Heart right ventricle (tissue), 16 donors: ENCODE results near the gene CHRNA9. TPM values are rescaled to one million over a fixed set of nuclear protein-coding genes. Genes with fewer than 3 reads are reported as not detected.

Source experiments
- ATAC-seq, 8 donors: fragments of 200-7000 bp; cut with Tn5 transposase; one replicate each; pipeline ENCODE4 v1.9.1; 2020; ENCODE audit warnings: mild to moderate bottlenecking in 8 of 8, moderate library complexity in 8 of 8, moderate number of reproducible peaks in 1 of 8
- DNase-seq, 2 donors: peaks; one replicate each; pipeline ENCODE4 v3.0.0-alpha.2; 2020
- H3K27ac ChIP-seq, 10 donors: fragments of 200-600 bp; sonication (generic) in 2 of 10; one replicate each; pipeline versions ENCODE4 v1.5.0 to v1.8.0; 2020 to 2022; ENCODE audit warnings: mild to moderate bottlenecking in 3 of 10
- H3K27me3 ChIP-seq, 7 donors: fragments of 200-600 bp; one replicate each; pipeline ENCODE4 v1.8.0; 2021 to 2022; ENCODE audit warnings: mild to moderate bottlenecking in 2 of 7
- H3K36me3 ChIP-seq, 9 donors: fragments of 200-600 bp; sonication (generic) in 1 of 9; one replicate each; pipeline versions ENCODE4 v1.5.0 to v1.8.0; 2020 to 2022; ENCODE audit warnings: mild to moderate bottlenecking in 2 of 9
- H3K4me1 ChIP-seq, 9 donors: fragments of 200-600 bp; sonication (generic) in 1 of 9; one replicate each; pipeline versions ENCODE4 v1.5.0 to v1.8.0; 2020 to 2022; ENCODE audit warnings: mild to moderate bottlenecking in 4 of 9
- H3K4me3 ChIP-seq, 10 donors: fragments of 200-600 bp; sonication (generic) in 2 of 10; one replicate each; pipeline versions ENCODE4 v1.5.0 to v1.8.0; 2020 to 2022; ENCODE audit warnings: mild to moderate bottlenecking in 7 of 10, moderate library complexity in 2 of 10
- H3K9me3 ChIP-seq, 11 donors: fragments of 200-600 bp in 10 of 11; sonication (generic) in 2 of 11; one replicate each; pipeline versions ENCODE4 v1.5.0 to v1.8.0; 2013 to 2022; ENCODE audit warnings: mild to moderate bottlenecking in 2 of 11, control low read depth in 1 of 11, moderate library complexity in 1 of 11
- CTCF ChIP-seq, 9 donors: fragments of 200-600 bp; sonication (generic) in 2 of 9; IDR thresholded peaks; one replicate each; pipeline versions ENCODE4 v1.5.0 to v1.8.0; 2021 to 2022; ENCODE audit warnings: antibody characterized with exemption in 9 of 9, mild to moderate bottlenecking in 5 of 9, moderate library complexity in 1 of 9
- WGBS, 2 donors: extraction: QIAGEN DNeasy Blood & Tissue Kit; methylation state at CpG; one replicate each; pipeline ENCODE4 v1.1.7; 2013; ENCODE audit warnings: inconsistent platforms in 1 of 2; 5-methylcytosine and 5-hydroxymethylcytosine counted together
- intact Hi-C, 10 donors: fragments of 100-400 bp; cut with DNase I; formaldehyde crosslinking; loops; one replicate each; pipeline versions ENCODE4 v1.11.1 to v1.14.2; 2022
- polyA plus RNA-seq, 2 donors: library from polyadenylated mRNA; stranded (reverse); fragments of 200-250 nt; gene quantifications; one replicate each; pipeline ENCODE4 v1.2.3, GENCODE V29; 2013
- total RNA-seq, 10 donors: library from RNA; stranded (reverse); fragmentation: NEBNext Ultra II Directional in 3 of 10; extraction: Animal tissue kit (Norgen Biotek cat#: 25700) in 3 of 10; gene quantifications; one replicate each; pipeline versions ENCODE4 v1.2.1 to v1.2.4, GENCODE V29; 2021 to 2023
- donor health status: Arrhythmogenic right ventricular cardiomyopathy.
- donor health status: ischemic (EF 13 %, LVEDD 7.1; RV severe dilation, severe dysfunction).
- donor health status: healthy with polysubstance abuse.
- donor health status: DM: no; HTN: yes; CAD: no.
- donor health status: DM: no; HTN: no; CAD: no.
- donor health status: ischemic (EF 25% LVEDD 6.9; RV normal size, moderate dysfunction).
- donor health status: ischemic (EF 25% LVEDD 5.7; RV mildly dilated, moderate dysfunction).
- donor health status: healthy.
- donor health status: DM: yes; HTN: yes; CAD: no.
- donor health status: Ischemic cardiomyopathy.
- donor health status: ischemic (EF 35%, LVEDD 5.7; RV mildly dilated, moderate dysfunction).
- donor health status: nonischemic (EF 11% LVEDD 7.7; RV severe dilation, severe dysfunction).
- donor health status: DM: yes; HTN: yes; CAD: no.
- donor health status: PGD.
- donor health status: ischemic (EF 29% LVEDD 5.4; RV normal size, mild dysfunction).
- donor health status: nonischemic (EF 23%, LVEDD 6.1; RV moderate dilation, normal function).

CHRNA9 gene
- total and polyA plus RNA-seq, 12 donors: not detected

GRCh38 chr4:40311811-40312346 is 23.3 kb upstream of the CHRNA9 start:
- Histone ChIP-seq H3K4me3 (no peak overlapping the region), H3K36me3 (no peaks in the 10 kb centered on the region), H3K27ac (no peak overlapping the region), H3K9me3 (no peaks in the 10 kb centered on the region), H3K4me1 (peaks cover 0 to 47% (median 9%) of the 10 kb centered on the region in 9 donors), H3K27me3 (peaks cover 0 to 3% (median 0%) of the 10 kb centered on the region in 7 donors)
- intact Hi-C loops: loop anchor here in 2 of 10 donors (2.0 to 10.0 kb wide), 2 partner anchors 159 to 847 kb away; no protein-coding TSS in a partner anchor
- DNase-seq (no peak), ATAC-seq (no peak)
- TF ChIP-seq CTCF (IDR thresholded peaks at IDR 0.05): no peak
- WGBS, 2 donors: 41% methylated on average over 11 of the region's 11 CpGs

- Histone ChIP-seq H3K4me3 (no peak overlapping the region), H3K27ac (no peak overlapping the region), H3K36me3 (no peaks in the 10 kb centered on the region), H3K27me3 (peaks cover 0 to 9% (median 0%) of the 10 kb centered on the region in 7 donors), H3K9me3 (no peaks in the 10 kb centered on the region), H3K4me1 (peaks cover 0 to 27% (median 9%) of the 10 kb centered on the region in 9 donors)
- DNase-seq (no peak), ATAC-seq (no peak)
- TF ChIP-seq CTCF (IDR thresholded peaks at IDR 0.05): no peak
- 97 to 98% methylated on average over 5 of the region's 5 CpGs for WGBS, 2 donors
- intact Hi-C loops: loop anchor here in 2 of 10 donors (5.0 to 10.0 kb wide), 3 partner anchors 258 to 850 kb away; partner anchors contain the start of genes N4BP2 (in 1 of the 2) and UBE2K (in 1 of the 2)
These were observed 20.2 kb upstream of the CHRNA9 start for GRCh38 chr4:40314951-40315350.

GRCh38 chr4:40316333-40316781 is 18.8 kb upstream of the CHRNA9 start:
- intact Hi-C loops: loop anchor here in 2 of 10 donors (5.0 to 10.0 kb wide), 3 partner anchors 259 to 852 kb away; partner anchors contain the start of genes N4BP2 (in 1 of the 2) and UBE2K (in 1 of the 2)
- Histone ChIP-seq H3K27me3 (peaks cover 0 to 5% (median 0%) of the 10 kb centered on the region in 7 donors), H3K4me1 (peaks cover 0 to 26% (median 9%) of the 10 kb centered on the region in 9 donors), H3K27ac (peak overlapping the region in 6 of 10 donors; percentile 16 to 79 (median 36)), H3K9me3 (no peaks in the 10 kb centered on the region), H3K36me3 (no peaks in the 10 kb centered on the region), H3K4me3 (peak overlapping the region in 3 of 10 donors; percentile 31 to 44 (median 41))
- TF ChIP-seq CTCF (IDR thresholded peaks at IDR 0.05): no peak
- no peak for DNase-seq
- 28 to 41% methylated on average over 3 of the region's 3 CpGs for WGBS, 2 donors
- ATAC-seq: peak in 5 of 8 donors; percentile 21 to 47 (median 34)

- ATAC-seq: peak; percentile 54 to 87 (median 72)
- no peaks in the 10 kb centered on the region for H3K36me3 ChIP-seq
- intact Hi-C loops: loop anchor here in 2 of 10 donors (5.0 to 10.0 kb wide), 3 partner anchors 260 to 852 kb away; partner anchors contain the start of genes N4BP2 (in 1 of the 2) and UBE2K (in 1 of the 2)
- WGBS, 2 donors: 5 to 10% methylated on average over 19 of the region's 19 CpGs
- peak; percentile 58 to 86 (median 79) for TF ChIP-seq CTCF (IDR thresholded peaks at IDR 0.05)
- peaks cover 0 to 20% (median 9%) of the 10 kb centered on the region in 9 donors for H3K4me1 ChIP-seq
- DNase-seq: peak in 1 of 2 donors; percentile 39
- peaks cover 0 to 5% (median 0%) of the 10 kb centered on the region in 7 donors for H3K27me3 ChIP-seq
- H3K27ac ChIP-seq: peak overlapping the region in 6 of 10 donors; percentile 16 to 79 (median 36)
- peak overlapping the region in 8 of 10 donors; percentile 4 to 47 (median 32) for H3K4me3 ChIP-seq
- no peaks in the 10 kb centered on the region for H3K9me3 ChIP-seq
These were observed 18.1 kb upstream of the CHRNA9 start for GRCh38 chr4:40316782-40317635.
